HepG2 (cell line): ENCODE results near the gene NFATC3. TPM values are rescaled to one million over a fixed set of nuclear protein-coding genes. Genes with fewer than 3 reads are reported as not detected.
A peak's percentile ranks its signal among the peaks of the same experiment; 100 is the strongest.

Experiments used
- ARID2 ChIP-seq: sonication (generic); formaldehyde crosslinking; IDR thresholded peaks from 2 replicates; pipeline ENCODE4 v1.8.1; 2022; ENCODE audit warnings: mild to moderate bottlenecking, missing genetic modification reagents, borderline replicate concordance
- BORCS8-MEF2B ChIP-seq: sonication (generic); formaldehyde crosslinking; IDR thresholded peaks from 2 replicates; pipeline ENCODE4 v1.8.0; 2022; ENCODE audit warnings: mild to moderate bottlenecking, missing genetic modification reagents
- CREB3 ChIP-seq: sonication (generic); formaldehyde crosslinking; IDR thresholded peaks from 2 replicates; pipeline ENCODE4 v1.5.0; 2020; ENCODE audit warnings: missing genetic modification reagents
- GLMP ChIP-seq: sonication (generic); formaldehyde crosslinking; IDR thresholded peaks from 2 replicates; pipeline ENCODE4 v1.9.0; 2021; ENCODE audit warnings: missing genetic modification reagents, mild to moderate bottlenecking, borderline replicate concordance
- HNRNPUL1 ChIP-seq: fragments of 200-400 bp; formaldehyde crosslinking; IDR thresholded peaks from 2 replicates; pipeline ENCODE4 v1.6.1; 2017; ENCODE audit warnings: low read depth, mild to moderate bottlenecking, low read length, moderate library complexity
- MZF1 ChIP-seq: sonication (generic); formaldehyde crosslinking; IDR thresholded peaks from 2 replicates; pipeline ENCODE4 v1.8.1; 2023; ENCODE audit warnings: mild to moderate bottlenecking, missing genetic modification reagents, borderline replicate concordance
- RBFOX2 ChIP-seq: fragments of 200-400 bp; formaldehyde crosslinking; IDR thresholded peaks from 2 replicates; pipeline ENCODE4 v1.6.1; 2017; ENCODE audit warnings: low read depth, mild to moderate bottlenecking, low read length
- SMAD1 ChIP-seq: sonication (generic); formaldehyde crosslinking; IDR thresholded peaks from 2 replicates; pipeline ENCODE4 v1.4.0; 2020; ENCODE audit warnings: missing genetic modification reagents, low read depth, mild to moderate bottlenecking, borderline replicate concordance
- TFAP4 ChIP-seq: sonication (generic); IDR thresholded peaks from 2 replicates; pipeline ENCODE4 v1.6.1; 2016; ENCODE audit warnings: low read depth, borderline replicate concordance
- ZBTB38 ChIP-seq: sonication (generic); formaldehyde crosslinking; IDR thresholded peaks from 2 replicates; pipeline ENCODE4 v1.5.1; 2020; ENCODE audit warnings: mild to moderate bottlenecking, missing genetic modification reagents
- ZFY ChIP-seq: sonication (generic); formaldehyde crosslinking; IDR thresholded peaks from 2 replicates; pipeline ENCODE4 v1.4.0; 2020; ENCODE audit warnings: missing genetic modification reagents
- ZMYM4 ChIP-seq: sonication (generic); formaldehyde crosslinking; IDR thresholded peaks from 2 replicates; pipeline ENCODE4 v1.8.1; 2023; ENCODE audit warnings: mild to moderate bottlenecking, missing genetic modification reagents
- ZNF354B ChIP-seq: sonication (generic); formaldehyde crosslinking; IDR thresholded peaks from 2 replicates; pipeline ENCODE4 v1.8.0; 2022; ENCODE audit warnings: mild to moderate bottlenecking, missing genetic modification reagents
- ZNF441 ChIP-seq: sonication (generic); formaldehyde crosslinking; IDR thresholded peaks from 2 replicates; pipeline ENCODE4 v1.7.0; 2021; ENCODE audit warnings: missing genetic modification reagents, borderline replicate concordance
- ZNF512 ChIP-seq: sonication (generic); formaldehyde crosslinking; IDR thresholded peaks from 2 replicates; pipeline ENCODE4 v1.4.0; 2020; ENCODE audit warnings: mild to moderate bottlenecking, missing genetic modification reagents
- ZNF687 ChIP-seq: sonication (generic); formaldehyde crosslinking; IDR thresholded peaks from 2 replicates; pipeline ENCODE4 v1.5.1; 2020; ENCODE audit warnings: mild to moderate bottlenecking, missing genetic modification reagents, moderate library complexity
- ZNF780A ChIP-seq: sonication (generic); formaldehyde crosslinking; IDR thresholded peaks from 2 replicates; pipeline ENCODE4 v1.8.0; 2022; ENCODE audit warnings: mild to moderate bottlenecking, missing genetic modification reagents, moderate library complexity
- ZNF781 ChIP-seq: sonication (generic); formaldehyde crosslinking; IDR thresholded peaks from 2 replicates; pipeline ENCODE4 v1.5.1; 2020; ENCODE audit warnings: borderline replicate concordance, mild to moderate bottlenecking, missing genetic modification reagents; ENCODE audit errors: not compliant biosample characterization
- ZNF883 ChIP-seq: sonication (generic); formaldehyde crosslinking; IDR thresholded peaks from 2 replicates; pipeline ENCODE4 v1.5.1; 2020; ENCODE audit warnings: mild to moderate bottlenecking, missing genetic modification reagents; ENCODE audit errors: not compliant biosample characterization
- polyA plus RNA-seq, 8 experiments: library from polyadenylated mRNA; depleted of rRNA in 3 of 8; stranded (reverse) in 7 of 8; unstranded in 1 of 8; fragments of >200 nt; fragmentation: Illumina TruSeq in 4 of 8; extraction: Trizol in 4 of 8; gene quantifications; 2 replicates each; pipeline versions ENCODE4 v1.2.1 to v1.2.3, GENCODE V29; 2011 to 2016; ENCODE audit warnings: low read depth in 4 of 8, missing spikeins in 1 of 8, mixed read lengths in 1 of 8; ENCODE audit not compliant: insufficient read depth in 1 of 8
- total RNA-seq, 5 experiments: library from RNA; depleted of rRNA; stranded (reverse); fragments of >200 nt; fragmentation: Illumina TruSeq; extraction: Trizol; gene quantifications; 2 replicates each; pipeline ENCODE4 v1.2.3, GENCODE V29; 2016; ENCODE audit warnings: low read depth in 1 of 5

The NFATC3 gene
- total and polyA plus RNA-seq, 2 of the 13 experiments (the other 11 are each of a cell fraction or from before 2014, with no cell fraction given): 52.6 to 62.7 TPM

GRCh38 chr16:68082629-68083238 is 2.4 kb upstream of the NFATC3 start (continued):
- TF ChIP-seq MZF1 (CRISPR knock-in tag) (0 out of 2 replicates have a peak, but pooled peaks have one; percentile 40), ZMYM4 (CRISPR knock-in tag) (0 out of 2 replicates have a peak, but pooled peaks have one; percentile 4), ZNF781 (CRISPR knock-in tag) (no peak), ZNF354B (no peak), ZFY (CRISPR knock-in tag) (no peak), CREB3 (CRISPR knock-in tag) (no peak), ZNF441 (CRISPR knock-in tag) (no peak), RBFOX2 (no peak), GLMP (CRISPR knock-in tag) (no peak), HNRNPUL1 (no peak), TFAP4 (no peak), SMAD1 (CRISPR knock-in tag) (0 out of 2 replicates have a peak, but pooled peaks have one; percentile 46), ZNF780A (CRISPR knock-in tag) (no peak), ZBTB38 (CRISPR knock-in tag) (peak; percentile 33; the same call in 1 of the 2 replicates), ARID2 (CRISPR knock-in tag) (0 out of 2 replicates have a peak, but pooled peaks have one; percentile 41), ZNF687 (CRISPR knock-in tag) (peak; percentile 38; the same call in 1 of the 2 replicates), BORCS8-MEF2B (CRISPR knock-in tag) (0 out of 2 replicates have a peak, but pooled peaks have one; percentile 67), ZNF512 (no peak), ZNF883 (CRISPR knock-in tag) (no peak)
